Thyroid gland (tissue), 4 donors: Measurements from ENCODE around the gene BRCC3. TPM values are rescaled to one million over a fixed set of nuclear protein-coding genes. Genes with fewer than 3 reads are reported as not detected.
"Not testable (repeated sequence)": the region's sequence is repeated elsewhere in the genome, so short reads cannot be mapped to it uniquely, and the experiment has no call there.

ENCODE experiments used
- DNase-seq, 2 donors: peaks; one replicate each; pipeline ENCODE4 v3.0.0-alpha.2; 2019
- H3K27ac ChIP-seq, 3 donors: fragments of 200-600 bp; sonication (generic); 1 replicate in 2 of 3; 2 replicates in 1 of 3; pipeline ENCODE4 v1.5.1; 2016 to 2019; ENCODE audit warnings: mild to moderate bottlenecking in 1 of 3, moderate library complexity in 1 of 3
- H3K27me3 ChIP-seq: fragments of 200-600 bp; sonication (generic); one replicate; pipeline ENCODE4 v1.5.1; 2019
- H3K36me3 ChIP-seq, 2 donors: fragments of 200-600 bp; sonication (generic); one replicate each; pipeline ENCODE4 v1.5.1; 2016 to 2019
- H3K4me1 ChIP-seq, 2 donors: fragments of 200-600 bp; sonication (generic); one replicate each; pipeline ENCODE4 v1.5.1; 2017 to 2019
- H3K4me3 ChIP-seq, 3 donors: fragments of 200-600 bp; sonication (generic); replicated peaks in 1 of 3; 1 replicate in 2 of 3; 2 replicates in 1 of 3; pipeline ENCODE4 v1.5.1; 2016; ENCODE audit warnings: mild to moderate bottlenecking in 1 of 3
- H3K9me3 ChIP-seq: fragments of 200-600 bp; sonication (generic); one replicate; pipeline ENCODE4 v1.5.1; 2017
- POLR2A ChIP-seq, 2 donors: fragments of 450-650 bp; IDR thresholded peaks; one replicate each; pipeline ENCODE4 v1.6.1; 2017; ENCODE audit warnings: antibody characterized with exemption in 2 of 2, mild to moderate bottlenecking in 2 of 2, moderate library complexity in 1 of 2
- WGBS, 2 donors: methylation state at CpG; one replicate each; pipeline ENCODE4 v1.1.5; 2017; 5-methylcytosine and 5-hydroxymethylcytosine counted together
- intact Hi-C: fragments of 100-400 bp; cut with DNase I; formaldehyde crosslinking; loops from one replicate; pipeline ENCODE4 v1.15.1; 2023
- total RNA-seq, 4 donors: library from RNA; depleted of rRNA; stranded (reverse); fragments of >200 nt; gene quantifications; one replicate each; pipeline ENCODE4 v1.2.3, GENCODE V29; 2016
- TF ChIP-seq, protein P1 (sequence below), 6 experiments: fragments of 200-600 bp in 3 of 6; fragments of 450-650 bp in 3 of 6; sonication (generic) in 3 of 6; IDR thresholded peaks; one replicate each; pipeline ENCODE4 v1.5.1; 2016 to 2019; ENCODE audit warnings: antibody characterized with exemption in 6 of 6, mild to moderate bottlenecking in 2 of 6, inconsistent platforms in 1 of 6, moderate library complexity in 1 of 6

The BRCC3 gene
- total RNA-seq, 4 donors from 2014 or later, result 9.7 to 21.9 (median 18.0) TPM

DNA sequence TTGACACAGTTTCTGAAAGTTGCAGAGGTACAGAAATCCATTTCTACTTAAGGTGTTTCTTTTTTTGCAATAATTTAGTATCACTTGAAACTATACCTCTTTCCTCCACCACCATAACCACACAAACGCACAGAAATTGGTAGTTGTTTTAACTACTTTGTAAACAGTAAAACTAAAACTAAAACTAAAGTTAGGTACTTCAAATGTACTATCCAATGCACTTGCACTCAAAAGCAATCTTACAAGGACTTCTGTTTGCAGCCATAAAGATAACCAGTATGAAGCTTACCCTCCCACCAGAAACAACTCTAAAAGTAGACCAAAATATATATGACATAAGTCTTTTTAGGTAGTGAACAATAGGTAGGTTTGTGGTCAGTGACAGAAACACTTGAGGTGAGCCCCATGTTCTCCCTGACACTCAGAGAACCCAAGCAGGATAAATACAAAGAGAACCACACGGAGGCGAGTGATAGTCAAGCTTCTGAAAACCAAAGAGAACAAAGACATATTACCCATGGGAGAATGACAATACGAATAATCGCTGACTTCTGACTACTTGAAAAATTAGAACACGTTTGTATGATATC lies 72.7 kb downstream of the BRCC3 start:
- 70 to 79% methylated on average over 6 of the region's 6 CpGs for WGBS, 2 donors
- H3K27me3 ChIP-seq, result no peaks in the 10 kb centered on the region
- H3K36me3 ChIP-seq, result no peaks in the 10 kb centered on the region
- DNase-seq, result no peak
- H3K4me1 ChIP-seq, result no peaks in the 10 kb centered on the region
- TF ChIP-seq, protein P1, sequence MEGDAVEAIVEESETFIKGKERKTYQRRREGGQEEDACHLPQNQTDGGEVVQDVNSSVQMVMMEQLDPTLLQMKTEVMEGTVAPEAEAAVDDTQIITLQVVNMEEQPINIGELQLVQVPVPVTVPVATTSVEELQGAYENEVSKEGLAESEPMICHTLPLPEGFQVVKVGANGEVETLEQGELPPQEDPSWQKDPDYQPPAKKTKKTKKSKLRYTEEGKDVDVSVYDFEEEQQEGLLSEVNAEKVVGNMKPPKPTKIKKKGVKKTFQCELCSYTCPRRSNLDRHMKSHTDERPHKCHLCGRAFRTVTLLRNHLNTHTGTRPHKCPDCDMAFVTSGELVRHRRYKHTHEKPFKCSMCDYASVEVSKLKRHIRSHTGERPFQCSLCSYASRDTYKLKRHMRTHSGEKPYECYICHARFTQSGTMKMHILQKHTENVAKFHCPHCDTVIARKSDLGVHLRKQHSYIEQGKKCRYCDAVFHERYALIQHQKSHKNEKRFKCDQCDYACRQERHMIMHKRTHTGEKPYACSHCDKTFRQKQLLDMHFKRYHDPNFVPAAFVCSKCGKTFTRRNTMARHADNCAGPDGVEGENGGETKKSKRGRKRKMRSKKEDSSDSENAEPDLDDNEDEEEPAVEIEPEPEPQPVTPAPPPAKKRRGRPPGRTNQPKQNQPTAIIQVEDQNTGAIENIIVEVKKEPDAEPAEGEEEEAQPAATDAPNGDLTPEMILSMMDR (IDR thresholded peaks at IDR 0.05), result no peak
- TF ChIP-seq POLR2A (IDR thresholded peaks at IDR 0.05), result no peak
- H3K4me3 ChIP-seq, result no peak overlapping the region
- H3K27ac ChIP-seq, result no peak overlapping the region
- H3K9me3 ChIP-seq, result no peaks in the 10 kb centered on the region
- intact Hi-C loops, result no loop called here

DNA sequence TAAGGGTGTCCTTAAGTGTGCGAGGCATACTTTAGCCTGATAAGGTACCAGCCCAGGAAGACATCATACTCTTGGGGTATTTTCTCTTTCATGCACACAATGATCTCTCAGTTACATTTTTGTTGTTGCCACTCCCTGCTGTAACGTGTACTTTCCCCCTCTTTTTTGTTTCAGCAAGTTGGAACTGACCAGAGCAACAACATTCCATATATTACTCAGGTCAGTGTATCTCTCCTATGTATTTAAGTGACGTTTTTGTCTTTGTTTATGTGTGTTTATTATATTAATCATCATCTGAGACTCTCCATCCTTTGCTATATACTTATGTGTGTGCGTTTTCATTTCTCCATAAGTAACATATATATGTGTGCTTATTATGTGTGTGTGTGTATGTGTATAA lies 73.6 kb downstream of the BRCC3 start:
- no peak for TF ChIP-seq POLR2A (IDR thresholded peaks at IDR 0.05)
- TF ChIP-seq, protein P1 (IDR thresholded peaks at IDR 0.05), result no peak
- no peaks in the 10 kb centered on the region for H3K4me1 ChIP-seq
- WGBS, 2 donors, result 73 to 83% methylated on average over 4 of the region's 4 CpGs
- no peak overlapping the region for H3K4me3 ChIP-seq
- no peaks in the 10 kb centered on the region for H3K9me3 ChIP-seq
- H3K36me3 ChIP-seq, result no peaks in the 10 kb centered on the region
- H3K27ac ChIP-seq, result no peak overlapping the region
- no peaks in the 10 kb centered on the region for H3K27me3 ChIP-seq
- intact Hi-C loops, result no loop called here
- no peak for DNase-seq

DNA sequence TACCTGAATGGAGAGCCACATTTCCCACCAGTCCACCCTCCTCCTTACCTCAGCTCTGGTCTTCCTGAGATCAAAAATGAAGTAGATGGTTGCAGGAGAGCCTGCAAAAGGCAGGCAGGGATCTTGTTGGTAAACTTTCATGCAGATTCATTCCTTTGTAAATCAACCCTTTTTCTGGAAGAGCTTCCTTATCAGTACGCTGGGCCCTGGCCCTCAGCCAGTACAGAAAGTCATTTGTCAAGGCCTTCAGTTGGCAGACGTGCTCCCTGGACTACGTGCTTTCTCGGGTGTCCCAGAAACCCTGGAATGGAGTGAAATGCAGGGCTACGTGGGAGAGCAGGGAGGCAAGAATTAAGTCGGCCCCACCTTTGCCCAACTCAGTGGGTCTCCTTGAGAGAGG lies 76.3 kb downstream of the BRCC3 start:
- DNase-seq, H3K27me3 ChIP-seq, H3K4me1 ChIP-seq, H3K27ac ChIP-seq, H3K9me3 ChIP-seq, H3K4me3 ChIP-seq, H3K36me3 ChIP-seq, intact Hi-C loops: not testable (repeated sequence)
- 0% methylated on average over 1 of the region's 6 CpGs; no CpG with 5 or more reads in 1 of the 2 donors for WGBS, 2 donors

DNA sequence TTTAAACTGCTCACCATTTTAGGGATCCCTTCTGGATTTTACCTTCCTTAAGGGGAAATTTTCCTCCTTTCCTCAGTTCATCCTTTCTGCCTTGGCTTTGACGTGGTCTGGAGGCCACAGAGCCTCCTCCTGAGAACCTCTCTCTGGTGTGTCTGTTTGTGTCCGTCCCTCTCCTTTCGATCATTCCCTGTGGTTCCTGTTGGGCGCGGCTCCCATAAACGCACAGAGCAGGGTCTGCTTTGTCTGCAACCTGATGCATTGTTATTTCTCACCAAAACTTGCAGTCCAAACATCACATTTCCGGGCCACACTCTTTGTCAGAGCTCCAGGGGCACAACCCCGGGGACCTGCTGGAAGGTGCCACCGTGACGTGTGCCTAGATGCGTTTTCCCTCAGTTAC lies 76.9 kb downstream of the BRCC3 start:
- H3K4me3 ChIP-seq, H3K9me3 ChIP-seq, H3K27ac ChIP-seq, H3K27me3 ChIP-seq, H3K4me1 ChIP-seq, DNase-seq, H3K36me3 ChIP-seq, intact Hi-C loops: not testable (repeated sequence)
- WGBS, 2 donors, result no CpG with 5 or more reads among the region's 11 CpGs

DNA sequence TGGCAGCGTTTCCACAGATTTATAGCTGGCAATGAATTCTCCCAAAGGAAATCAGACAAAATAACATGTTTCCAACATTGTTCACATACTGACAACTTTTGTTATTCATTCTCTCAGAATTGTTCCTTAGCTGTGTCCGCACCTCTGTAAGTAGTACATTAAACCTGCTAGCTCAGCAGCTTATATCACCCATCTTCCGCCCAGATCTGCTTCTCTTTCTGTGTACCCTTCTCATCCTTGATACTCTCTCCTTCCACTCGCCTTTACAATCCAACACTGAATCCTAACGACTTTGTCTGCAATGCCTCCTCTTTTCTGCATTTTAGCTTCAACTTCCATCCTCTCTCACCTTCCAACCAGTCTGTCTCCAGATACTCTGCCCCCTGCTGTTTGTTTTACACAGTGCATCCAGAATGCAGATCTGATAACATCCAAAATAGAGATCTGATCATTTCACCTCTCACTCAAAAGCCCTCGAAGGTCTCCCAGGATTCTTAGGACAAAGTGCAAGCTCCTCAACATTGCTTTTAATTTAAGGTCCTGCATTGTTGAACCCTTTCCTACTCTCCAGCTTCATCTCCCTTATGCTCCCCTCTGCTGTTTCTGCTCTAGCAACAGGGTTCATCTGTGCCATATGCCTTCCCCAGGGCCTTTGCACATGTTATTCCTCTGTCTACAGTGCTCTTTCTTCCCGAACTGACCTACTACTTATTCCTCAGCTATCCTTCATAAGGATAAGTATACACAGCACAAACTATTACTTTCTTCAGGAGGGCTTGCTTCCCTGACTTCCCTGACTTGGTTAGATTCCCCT lies 77.6 kb downstream of the BRCC3 start:
- DNase-seq, result peak; percentile 2 to 4
- no peaks in the 10 kb centered on the region for H3K9me3 ChIP-seq
- no peaks in the 10 kb centered on the region for H3K36me3 ChIP-seq
- H3K27me3 ChIP-seq, result no peaks in the 10 kb centered on the region
- WGBS, 2 donors, result 54 to 66% methylated on average over 7 of the region's 7 CpGs
- no peak overlapping the region for H3K27ac ChIP-seq
- intact Hi-C loops, result no loop called here
- no peaks in the 10 kb centered on the region for H3K4me1 ChIP-seq
- H3K4me3 ChIP-seq, result no peak overlapping the region
- TF ChIP-seq POLR2A (IDR thresholded peaks at IDR 0.05), result no peak
- TF ChIP-seq, protein P1 (IDR thresholded peaks at IDR 0.05), result peak in 3 of 6 experiments; percentile 8 to 30 (median 19)

DNA sequence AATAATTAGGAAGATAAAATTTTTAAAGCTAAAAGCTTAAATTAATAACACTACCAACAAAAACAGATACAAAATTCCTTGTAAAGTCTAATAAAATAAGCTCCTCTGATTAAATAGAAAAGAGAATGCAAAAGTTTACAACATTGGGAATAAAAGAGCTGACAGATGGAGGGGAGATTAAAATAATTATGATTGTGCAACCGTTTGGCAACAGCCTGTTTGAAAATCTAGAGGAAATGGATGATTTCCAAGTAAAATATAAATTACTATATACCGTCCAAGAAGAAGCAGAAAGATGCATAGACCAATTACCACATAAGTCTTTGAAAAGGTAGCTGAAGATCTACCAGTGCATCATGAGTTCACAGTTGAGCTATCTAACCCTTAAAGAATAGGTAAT lies 98.6 kb downstream of the BRCC3 start:
- no peaks in the 10 kb centered on the region for H3K4me1 ChIP-seq
- H3K4me3 ChIP-seq, result no peak overlapping the region
- WGBS, 2 donors, result 35 to 50% methylated on average over 2 of the region's 2 CpGs
- no peak for TF ChIP-seq POLR2A (IDR thresholded peaks at IDR 0.05)
- TF ChIP-seq, protein P1 (IDR thresholded peaks at IDR 0.05), result no peak
- intact Hi-C loops, result no loop called here
- DNase-seq, result no peak
- H3K27me3 ChIP-seq, result no peaks in the 10 kb centered on the region
- no peak overlapping the region for H3K27ac ChIP-seq
- no peaks in the 10 kb centered on the region for H3K36me3 ChIP-seq
- H3K9me3 ChIP-seq, result no peaks in the 10 kb centered on the region
